Measurements from ENCODE around the gene HECTD3.
"Not testable (repeated sequence)": the region's sequence is repeated elsewhere in the genome, so short reads cannot be mapped to it uniquely, and the experiment has no call there.

Gene HECTD3

DNA sequence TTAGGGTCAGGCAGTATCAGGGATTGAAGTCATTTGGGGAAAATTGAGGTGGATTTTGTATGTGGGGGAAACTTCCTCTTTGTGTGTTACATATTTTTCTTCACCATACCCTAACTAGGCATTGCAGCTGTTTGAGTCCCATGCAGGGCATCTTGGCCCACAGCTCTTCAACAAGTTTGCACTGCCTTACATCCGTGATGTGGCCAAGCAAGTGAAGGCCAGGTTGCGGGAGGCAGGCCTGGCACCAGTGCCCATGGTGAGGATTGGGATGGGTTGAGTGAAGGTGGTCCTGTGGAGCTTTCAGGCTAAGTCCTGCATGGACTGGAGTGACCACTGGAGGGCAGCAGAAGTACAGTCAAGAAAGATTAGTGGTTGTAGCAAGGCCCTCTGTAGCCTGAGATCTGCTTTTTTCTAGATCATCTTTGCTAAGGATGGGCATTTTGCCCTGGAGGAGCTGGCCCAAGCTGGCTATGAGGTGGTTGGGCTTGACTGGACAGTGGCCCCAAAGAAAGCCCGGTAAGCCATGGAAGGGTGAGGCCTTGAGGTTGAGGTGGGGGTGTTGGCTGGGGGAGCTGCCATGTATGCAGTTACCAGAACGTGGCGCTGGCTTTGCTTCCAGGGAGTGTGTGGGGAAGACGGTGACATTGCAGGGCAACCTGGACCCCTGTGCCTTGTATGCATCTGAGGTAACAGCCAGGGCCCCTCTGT is 3.4 kb upstream of the HECTD3 start:
- DNase-seq (ENCODE audit: low read depth): peak; percentile 72

DNA sequence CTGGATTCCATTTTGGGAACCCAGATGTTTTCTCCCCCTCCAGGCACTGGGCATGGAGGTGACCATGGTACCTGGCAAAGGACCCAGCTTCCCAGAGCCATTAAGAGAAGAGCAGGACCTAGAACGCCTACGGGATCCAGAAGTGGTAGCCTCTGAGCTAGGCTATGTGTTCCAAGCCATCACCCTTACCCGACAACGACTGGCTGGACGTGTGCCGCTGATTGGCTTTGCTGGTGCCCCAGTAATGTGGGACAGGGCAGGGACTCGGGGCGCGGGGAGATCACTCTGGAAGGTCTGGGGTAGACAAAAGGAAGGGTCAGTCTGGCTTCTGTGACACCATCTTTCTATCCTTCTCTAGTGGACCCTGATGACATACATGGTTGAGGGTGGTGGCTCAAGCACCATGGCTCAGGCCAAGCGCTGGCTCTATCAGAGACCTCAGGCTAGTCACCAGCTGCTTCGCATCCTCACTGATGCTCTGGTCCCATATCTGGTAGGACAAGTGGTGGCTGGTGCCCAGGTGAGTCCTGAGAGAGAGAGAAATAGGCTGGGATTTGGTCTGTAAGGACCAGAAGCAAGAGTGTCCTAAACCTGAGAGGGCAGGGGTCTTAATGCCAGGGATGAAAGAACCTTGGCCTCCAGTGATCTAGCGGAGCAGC is 2.6 kb upstream of the HECTD3 start:
- no peak for DNase-seq (ENCODE audit: low read depth)

DNA sequence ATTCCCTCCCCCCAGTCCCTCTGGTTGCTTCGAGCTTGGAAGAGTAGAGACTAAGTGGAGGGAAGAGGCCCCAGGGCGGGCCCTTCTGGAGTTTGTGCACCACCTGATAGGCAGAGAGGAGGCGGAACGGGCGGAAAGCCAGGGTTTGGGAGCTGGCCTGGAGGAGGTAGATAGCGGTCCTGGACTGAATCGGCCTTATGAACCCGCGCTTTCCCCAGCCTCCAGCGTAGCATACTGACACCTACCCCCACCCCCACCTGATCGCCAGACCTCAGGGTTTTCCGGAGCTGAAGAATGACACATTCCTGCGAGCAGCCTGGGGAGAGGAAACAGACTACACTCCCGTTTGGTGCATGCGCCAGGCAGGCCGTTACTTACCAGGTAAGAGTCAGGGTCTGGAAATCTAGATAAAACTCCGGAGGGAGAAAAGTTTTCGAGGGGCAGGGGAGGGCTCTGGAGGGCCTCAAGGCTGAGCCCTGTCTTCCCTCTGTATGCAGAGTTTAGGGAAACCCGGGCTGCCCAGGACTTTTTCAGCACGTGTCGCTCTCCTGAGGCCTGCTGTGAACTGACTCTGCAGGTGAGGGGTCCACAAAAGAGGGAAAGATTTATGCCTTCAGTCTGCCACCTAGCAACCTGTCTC is 1.6 kb upstream of the HECTD3 start:
- peak; percentile 30 for DNase-seq (ENCODE audit: low read depth)

DNA sequence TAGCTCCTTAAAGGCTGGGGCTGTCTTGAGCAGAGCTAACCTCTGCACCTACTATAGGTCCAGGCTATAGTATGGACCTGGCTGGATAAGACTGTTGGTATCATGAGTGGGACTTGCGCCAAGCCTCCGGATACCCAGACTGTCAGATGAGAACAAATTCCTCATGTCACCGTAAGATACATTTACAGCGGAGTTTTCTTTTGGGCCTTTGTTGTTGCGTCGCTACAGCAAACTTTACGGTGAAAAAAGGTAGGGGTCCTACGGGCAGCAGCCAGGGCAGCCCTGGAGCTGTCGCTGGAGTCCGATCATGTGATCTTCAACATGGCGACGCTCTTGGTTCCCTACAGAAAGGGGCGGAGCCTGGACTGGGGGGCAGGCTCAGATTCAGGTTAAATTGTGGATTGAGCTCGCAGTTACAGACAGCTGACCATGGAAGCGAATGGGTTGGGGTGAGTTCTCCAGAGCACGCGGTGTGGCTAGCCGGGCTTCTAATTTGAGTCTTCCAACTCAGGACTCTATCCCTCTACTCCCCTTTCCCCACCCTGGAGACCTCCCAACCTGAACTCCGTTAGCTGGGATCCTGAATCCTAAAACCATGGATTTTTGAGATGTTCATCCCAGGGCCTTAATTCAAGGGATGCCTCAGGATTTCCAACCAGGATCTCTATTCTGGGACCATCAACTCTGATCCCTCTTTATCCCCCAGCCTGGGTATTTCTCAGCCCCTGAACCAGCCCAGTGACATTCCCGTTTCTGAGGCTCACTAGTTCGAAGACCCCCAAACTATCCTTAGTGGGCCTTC is 914 bp upstream of the HECTD3 start, which contains the start of gene UROD:
TSS of gene UROD (plus strand) at position 418 of the 802 bp plus-strand sequence. CDS start at position 430, 12 bp downstream.
- peak; percentile 95 for DNase-seq (ENCODE audit: low read depth)

DNA sequence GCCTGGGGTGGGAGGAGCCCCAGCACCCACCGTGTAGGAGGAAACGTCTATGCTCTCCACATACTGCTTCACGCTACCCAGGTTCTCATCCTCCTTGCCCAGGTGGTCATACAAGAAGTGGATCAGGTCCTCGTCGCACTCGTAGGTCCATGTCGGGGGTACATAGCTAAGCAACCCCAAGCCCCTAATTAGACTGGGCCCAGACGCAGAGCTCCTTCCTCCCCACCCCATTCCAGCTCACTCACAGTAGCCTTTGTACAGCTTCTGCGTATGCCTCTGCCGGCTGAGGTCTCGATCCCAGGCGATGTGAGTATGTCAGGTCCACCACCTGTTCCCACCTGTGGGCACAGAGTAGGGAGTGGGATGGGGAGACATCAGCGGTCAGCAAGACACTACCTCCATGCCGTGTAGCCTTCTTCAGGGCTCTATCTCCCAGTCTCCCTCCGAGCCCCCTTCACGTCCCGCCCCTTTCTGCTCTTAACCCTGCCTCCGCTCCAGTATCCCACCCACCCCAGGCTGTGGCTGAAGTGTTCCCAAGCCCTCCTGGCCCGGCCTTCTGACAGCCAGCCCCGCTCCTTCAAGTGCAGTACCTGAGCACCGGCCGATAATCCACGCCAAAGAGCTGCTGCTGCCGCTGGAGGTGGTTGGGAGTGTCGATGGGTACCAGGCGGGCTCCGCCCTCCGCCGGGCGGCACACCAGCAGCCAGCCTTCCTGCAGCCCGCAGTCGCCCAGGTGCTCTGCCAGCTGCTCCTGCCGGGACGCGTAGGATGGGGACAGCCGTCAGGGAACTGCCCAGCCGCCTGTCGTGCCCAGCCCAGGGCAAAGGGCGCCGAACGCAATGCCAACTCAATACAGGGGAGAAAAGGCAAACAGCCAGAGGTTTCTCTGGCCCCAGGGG is 919 bp downstream of the HECTD3 start:
- DNase-seq (ENCODE audit: low read depth): no peak

DNA sequence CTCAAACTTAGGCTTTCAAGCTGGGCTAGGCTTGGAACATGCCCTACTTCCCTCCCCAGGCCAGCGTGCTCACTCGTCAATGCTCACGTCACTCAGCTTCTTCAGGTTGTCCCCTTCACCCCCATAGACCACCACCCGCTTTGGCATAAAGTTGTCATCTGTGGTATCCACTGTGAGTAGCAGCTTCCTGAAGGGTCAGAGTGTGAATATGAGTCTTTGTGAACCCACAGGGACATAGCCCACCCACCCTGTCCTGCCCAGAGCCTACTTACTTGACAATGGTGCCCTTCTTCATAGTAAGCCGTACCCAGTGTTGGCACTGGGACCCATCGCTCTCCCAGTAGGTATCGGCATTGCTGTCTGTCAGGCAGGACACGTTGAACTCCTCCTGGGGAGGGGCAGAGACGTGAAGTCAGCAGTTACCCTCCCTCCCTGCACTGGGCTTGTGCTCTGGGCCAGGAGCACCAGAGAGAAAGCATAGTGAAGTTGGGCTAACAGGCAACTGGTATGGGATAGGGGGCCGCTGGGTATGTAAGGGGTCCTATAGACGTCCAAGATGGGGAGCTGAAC is 1.7 kb downstream of the HECTD3 start:
- no peak for DNase-seq (ENCODE audit: low read depth)

DNA sequence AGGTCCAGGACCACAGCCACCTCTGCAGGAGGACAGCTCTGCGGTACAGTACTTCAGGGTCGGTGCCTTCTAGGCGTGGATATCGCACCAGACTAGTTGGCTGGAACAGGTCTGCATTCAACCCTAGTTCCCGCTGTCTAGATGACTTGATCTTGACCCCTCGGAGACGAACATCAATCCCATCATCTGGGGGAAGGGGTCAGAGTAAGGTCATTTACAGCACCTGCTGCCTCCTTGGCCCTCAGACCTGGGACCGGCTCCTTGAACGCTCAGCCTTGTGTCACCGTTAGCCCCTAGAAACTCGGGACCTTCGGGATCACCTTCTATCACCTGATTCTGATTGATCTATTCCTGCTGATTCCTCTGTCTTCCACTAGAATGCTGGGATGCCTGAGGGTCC is 2.6 kb downstream of the HECTD3 start:
- DNase-seq (ENCODE audit: low read depth): no peak

DNA sequence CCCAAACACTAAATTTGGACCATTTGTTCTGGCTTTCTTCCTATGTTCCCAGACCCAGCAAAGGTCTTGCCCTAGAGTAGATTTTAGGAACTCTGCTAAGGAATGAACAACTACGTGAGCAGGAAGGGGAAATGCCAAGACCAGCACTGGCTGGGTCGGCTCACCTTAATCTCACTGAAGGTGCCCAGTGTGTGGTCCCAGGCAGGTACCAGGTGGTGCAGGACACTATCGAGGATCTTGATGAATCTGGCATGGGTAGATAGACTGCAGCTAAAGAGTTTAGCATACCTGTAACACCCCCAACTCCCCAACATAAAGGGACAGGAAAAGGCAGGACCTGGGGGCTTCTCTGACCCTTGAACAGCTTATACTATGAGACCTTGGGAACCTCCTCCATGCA is 3.0 kb downstream of the HECTD3 start:
- no peak for DNase-seq (ENCODE audit: low read depth)

DNA sequence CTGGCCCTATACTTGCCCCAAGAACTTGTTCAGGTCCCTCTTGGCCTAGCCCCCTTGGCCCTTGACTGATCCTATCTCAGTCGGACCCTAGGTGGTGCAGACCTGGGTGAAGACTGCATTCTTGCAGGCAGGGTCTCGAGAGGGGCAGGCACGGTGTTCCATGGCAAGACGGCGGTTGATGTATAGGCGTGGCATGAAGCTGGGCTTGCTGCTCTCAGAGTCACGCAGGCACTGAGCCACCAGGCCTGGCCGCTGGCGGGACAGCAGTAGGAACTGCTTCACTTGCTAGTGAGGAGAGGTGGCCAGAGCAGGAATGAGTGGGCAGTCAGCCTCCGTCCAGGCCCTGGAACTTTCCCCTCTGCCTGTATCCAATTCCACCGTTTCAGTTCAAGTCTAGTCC is 3.8 kb downstream of the HECTD3 start:
- DNase-seq (ENCODE audit: low read depth): no peak

DNA sequence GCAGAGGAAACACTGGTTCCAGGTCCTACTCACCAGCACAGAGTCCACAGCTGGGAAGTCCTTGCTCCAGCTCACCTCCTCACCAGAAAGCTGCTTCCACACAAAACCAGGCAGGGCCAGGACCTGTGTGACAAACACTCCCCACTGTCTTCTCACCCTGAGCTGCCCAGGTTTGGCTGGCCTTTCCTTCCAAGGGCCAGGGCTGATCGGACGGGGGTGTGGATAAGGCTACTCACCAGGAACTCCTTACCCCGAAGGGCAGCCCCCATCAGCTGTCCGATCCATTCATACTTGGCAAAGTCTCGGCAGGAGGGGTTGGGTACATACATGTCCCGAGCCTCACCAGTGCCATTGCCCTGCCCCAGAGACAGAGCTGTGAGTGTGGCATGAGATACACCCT is 5.4 kb downstream of the HECTD3 start:
- DNase-seq (ENCODE audit: low read depth): no peak

DNA sequence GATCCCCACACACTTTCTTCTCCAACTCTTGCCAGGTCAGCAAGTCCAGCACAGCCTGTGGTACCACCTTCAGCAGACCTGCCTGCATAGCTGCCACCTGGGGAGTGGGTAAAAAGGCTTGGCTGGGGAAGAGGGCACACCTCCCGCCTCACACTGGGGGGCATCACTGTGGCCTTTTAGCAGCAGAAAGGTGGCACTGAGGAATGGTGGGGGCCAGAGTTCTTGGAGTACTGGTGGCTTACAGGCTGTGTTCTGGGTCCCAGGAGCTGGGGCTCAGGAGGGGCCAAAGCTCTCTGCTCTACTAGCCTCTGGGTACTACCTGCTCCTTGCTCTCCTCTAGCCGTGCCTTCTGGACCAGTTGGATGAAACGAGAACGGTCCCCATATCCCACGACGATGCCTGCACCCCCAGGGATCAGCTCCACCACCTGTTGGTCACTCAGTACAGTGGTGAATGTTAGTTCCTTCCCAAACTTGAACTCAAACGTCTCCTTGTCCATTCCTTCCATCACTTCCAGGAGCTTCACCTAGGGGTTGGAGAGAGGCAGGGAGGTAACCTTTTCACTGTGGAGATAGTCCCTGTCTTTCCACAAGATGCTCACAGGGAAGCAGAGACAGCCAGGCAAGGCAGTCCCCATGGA is 6.7 kb downstream of the HECTD3 start:
- no peak for DNase-seq (ENCODE audit: low read depth)

DNA sequence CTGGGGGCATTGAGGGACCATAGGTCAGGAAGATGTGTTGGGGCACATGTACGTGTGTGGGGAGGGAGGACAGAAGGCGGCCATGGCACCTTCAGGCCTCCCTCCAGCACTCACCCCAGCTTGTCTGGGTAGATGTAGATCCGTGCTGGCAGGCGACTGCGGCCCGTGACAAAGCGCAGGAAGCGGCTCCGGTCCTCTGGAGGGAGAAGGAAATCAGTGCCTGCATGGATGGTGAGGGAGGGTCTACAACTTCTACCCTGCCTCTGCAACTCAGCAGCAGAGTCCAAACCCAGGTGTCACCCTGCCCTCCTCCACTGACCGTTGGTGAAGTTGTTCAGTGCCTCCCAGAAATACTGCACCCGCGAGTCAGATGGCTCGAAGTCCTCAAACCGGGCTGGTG is 7.4 kb downstream of the HECTD3 start:
- DNase-seq (ENCODE audit: low read depth): no peak

DNA sequence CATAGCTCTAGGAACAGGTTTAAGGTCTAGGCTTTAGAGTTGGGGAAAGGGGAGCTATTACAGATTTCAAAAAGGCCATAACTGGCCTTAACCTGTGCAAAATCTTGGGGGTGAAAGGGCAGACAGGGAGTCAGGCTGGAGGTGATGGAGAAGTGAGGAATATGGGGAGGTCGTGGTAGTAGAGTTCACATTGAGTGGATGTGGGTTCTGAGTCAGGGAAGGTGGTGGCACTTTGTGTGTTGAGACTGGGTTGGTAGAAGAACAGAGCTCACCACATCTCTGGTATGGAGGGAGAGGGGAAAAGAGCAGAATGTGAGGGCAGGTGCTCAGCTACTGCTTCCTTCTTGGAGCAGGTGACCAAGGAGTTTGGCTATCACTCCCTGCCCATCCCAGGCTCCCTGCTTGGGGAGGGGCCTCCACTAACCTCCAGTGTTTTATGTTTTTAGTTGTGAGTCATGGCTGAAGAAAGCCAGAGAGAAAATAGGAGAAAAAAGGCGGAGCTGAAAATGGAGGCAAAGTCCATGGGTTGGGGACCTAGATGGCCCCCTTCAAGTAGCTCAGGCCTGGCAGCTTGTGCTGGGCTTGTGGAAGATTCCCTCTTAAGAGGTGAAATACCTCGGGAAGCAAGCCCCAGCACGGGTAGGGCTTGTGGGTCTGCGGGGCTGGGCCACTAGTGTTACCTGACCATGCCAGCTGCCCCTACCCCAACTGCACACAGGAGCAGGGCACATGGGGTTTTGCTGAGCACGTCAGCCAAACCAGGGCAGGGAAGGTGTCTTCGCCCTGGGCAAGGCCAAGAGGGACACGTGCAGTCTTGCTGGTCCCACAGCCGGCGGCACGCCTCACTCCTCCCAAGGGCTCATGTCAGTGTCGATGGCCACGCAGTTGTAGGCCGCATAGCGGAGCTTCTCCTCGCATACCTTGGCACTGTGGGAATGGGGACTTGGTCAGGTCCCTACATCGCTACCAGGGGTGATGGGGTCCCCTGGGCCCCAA is 8.2 kb downstream of the HECTD3 start:
- DNase-seq (ENCODE audit: low read depth): no peak

DNA sequence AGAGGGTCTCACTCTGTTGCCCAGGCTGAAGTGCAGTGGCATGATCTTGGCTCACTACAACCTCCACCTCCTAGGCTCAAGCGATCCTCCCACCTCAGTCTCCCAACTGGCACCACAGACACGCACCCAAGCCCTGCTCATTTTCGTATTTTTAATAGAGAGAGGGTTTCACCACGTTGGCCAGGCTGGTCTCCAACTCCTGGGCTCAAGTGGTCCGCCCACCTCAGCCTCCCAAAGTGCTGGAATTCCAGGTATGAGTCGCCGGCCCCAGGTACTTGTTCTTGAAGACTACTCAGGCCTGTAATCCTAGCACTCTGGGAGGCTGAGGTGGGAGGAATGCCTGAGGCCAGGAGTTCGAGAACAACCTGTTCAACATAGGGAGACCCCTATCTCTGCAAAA is 9.5 kb downstream of the HECTD3 start:
- not testable (repeated sequence) for DNase-seq (ENCODE audit: low read depth)

DNA sequence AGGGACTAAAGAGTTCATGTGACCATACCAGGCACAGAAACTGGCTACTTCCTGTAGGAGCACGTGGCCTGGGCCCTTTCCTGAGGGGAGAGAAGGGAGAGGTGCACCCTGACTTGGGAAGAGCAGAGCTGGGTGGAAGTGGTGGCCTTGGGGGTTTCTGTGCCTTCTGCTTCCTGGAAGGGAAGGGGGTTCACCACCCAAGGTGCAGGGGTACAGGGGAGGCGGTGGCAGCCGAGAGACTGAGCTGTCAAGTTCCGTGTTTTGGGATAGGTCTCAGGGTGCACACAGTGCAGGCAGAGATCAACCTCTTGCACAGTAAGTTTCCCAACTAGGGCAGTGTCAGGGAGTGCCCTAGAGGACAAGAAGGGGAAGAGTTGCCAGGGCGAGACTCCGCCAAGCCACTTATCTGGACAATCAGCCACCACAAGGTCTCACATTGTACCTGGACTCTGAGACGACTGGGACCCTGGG is 10.1 kb downstream of the HECTD3 start:
- no peak for DNase-seq (ENCODE audit: low read depth)

DNA sequence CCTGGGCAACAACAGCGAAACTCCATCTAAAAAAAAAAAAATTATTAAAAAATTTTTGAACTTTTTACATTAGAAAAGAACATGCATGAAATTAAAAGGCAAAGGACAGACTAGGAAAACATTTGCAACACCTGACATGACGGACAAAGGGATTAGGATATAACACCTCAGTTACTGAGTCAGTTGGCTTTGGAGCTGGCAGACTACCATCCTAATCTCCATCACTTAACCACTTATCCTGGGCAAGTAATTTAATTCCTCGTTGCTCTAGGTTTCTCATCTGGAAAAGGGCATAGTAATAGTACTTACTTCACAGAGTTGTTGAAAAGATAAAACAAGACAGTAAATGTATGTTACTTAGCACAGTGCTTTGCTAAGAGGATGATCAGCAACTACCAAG is 11.9 kb downstream of the HECTD3 start:
- DNase-seq (ENCODE audit: low read depth): no peak

DNA sequence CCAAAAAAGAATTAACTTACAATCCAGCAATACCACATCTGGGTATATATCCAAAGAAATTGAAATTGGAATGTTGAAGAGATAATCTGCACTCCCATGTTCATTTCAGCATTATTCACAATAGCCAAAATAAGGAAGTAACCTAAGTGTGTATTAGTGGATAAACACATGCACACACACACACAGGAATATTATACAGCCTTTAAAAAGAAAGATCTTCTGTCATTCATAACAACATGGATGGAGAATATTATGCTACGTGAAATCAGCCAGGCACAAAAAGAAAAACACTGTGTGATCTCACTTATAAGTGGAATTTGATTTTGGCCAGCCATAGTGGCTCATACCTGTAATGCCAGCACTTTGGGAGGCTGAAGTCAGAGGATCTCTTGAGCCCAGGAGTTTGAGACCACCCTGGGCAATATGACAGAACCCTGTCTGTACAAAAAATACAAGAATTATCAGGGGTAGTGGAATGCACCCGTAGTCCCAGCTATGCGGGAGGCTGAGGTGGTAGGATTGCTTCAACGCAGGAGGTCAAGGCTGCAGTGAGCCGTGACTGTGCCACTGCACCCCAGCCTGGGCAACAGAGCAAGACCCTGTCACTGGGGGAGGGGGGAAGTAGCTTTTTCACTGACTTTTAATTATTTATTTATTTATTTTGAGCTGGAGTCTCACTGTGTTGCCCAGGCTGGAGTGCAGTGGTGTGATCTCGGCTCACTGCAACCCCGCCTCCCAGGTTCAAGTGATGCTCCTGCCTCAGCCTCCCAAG is 15.5 kb downstream of the HECTD3 start:
- DNase-seq (ENCODE audit: low read depth): no peak

DNA sequence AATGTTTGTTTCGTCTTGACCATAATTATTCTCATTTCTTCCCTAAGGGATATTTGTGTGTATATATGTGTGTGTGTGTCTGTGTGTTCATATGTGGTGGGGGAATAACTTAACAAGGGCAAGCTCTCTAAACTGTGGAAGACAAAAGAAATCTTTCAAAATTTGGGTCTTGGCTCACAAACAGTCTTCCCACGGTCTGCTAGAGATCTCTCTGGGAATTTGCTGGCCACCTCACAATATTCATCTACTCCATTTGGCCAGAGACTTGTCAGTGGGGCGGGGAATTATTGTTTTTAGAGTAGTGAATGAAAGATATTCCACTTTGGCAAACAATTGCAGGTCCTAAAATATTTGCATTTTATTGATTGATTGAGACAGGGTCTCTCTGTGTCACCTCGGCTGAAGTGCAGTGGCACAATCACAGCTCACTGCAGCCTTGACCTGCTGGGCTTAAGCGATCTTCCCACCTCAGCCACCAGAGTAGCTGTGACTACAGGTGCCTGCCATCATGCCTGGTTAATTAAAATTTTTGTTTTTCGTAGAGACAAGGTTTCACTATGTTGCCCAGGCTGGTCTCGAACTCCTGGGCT is 16.7 kb downstream of the HECTD3 start:
- DNase-seq (ENCODE audit: low read depth): no peak
